Liver (tissue), 9 donors: Measurements from ENCODE around the gene SYTL3. TPM values are rescaled to one million over a fixed set of nuclear protein-coding genes. Genes with fewer than 3 reads are reported as not detected.

Experiments
- DNase-seq: peaks from one replicate; pipeline ENCODE4 v3.0.0-alpha.2; 2017; ENCODE audit warnings: low spot score
- H3K27ac ChIP-seq, 2 donors: one replicate each; pipeline ENCODE4 v1.7.0; 2013; ENCODE audit warnings: inconsistent platforms in 2 of 2, low read length in 2 of 2, control low read depth in 1 of 2, low read depth in 1 of 2, mild to moderate bottlenecking in 1 of 2
- H3K27me3 ChIP-seq, 4 donors: one replicate each; pipeline versions ENCODE4 v1.6.1 to v1.7.0; 2013; ENCODE audit warnings: low read length in 3 of 4, inconsistent platforms in 1 of 4, mild to moderate bottlenecking in 1 of 4, moderate library complexity in 1 of 4; ENCODE audit not compliant: control insufficient read depth in 4 of 4, insufficient read depth in 4 of 4
- H3K36me3 ChIP-seq, 4 donors: one replicate each; pipeline versions ENCODE4 v1.6.1 to v1.7.0; 2013; ENCODE audit warnings: low read length in 3 of 4, mild to moderate bottlenecking in 3 of 4, low read depth in 1 of 4, moderate library complexity in 1 of 4; ENCODE audit not compliant: control insufficient read depth in 4 of 4, insufficient read depth in 3 of 4
- H3K4me1 ChIP-seq, 4 donors: one replicate each; pipeline versions ENCODE4 v1.6.1 to v1.7.0; 2013; ENCODE audit warnings: low read length in 3 of 4, mild to moderate bottlenecking in 3 of 4, moderate library complexity in 1 of 4; ENCODE audit not compliant: control insufficient read depth in 4 of 4, insufficient read depth in 4 of 4
- H3K4me3 ChIP-seq, 3 donors: one replicate each; pipeline versions ENCODE4 v1.6.1 to v1.7.0; 2013; ENCODE audit warnings: low read length in 3 of 3, control low read depth in 1 of 3, low read depth in 1 of 3, mild to moderate bottlenecking in 1 of 3
- H3K9ac ChIP-seq, 2 donors: one replicate each; pipeline ENCODE4 v1.7.0; 2013; ENCODE audit warnings: low read length in 2 of 2, mild to moderate bottlenecking in 2 of 2, moderate library complexity in 2 of 2, control low read depth in 1 of 2, low read depth in 1 of 2
- H3K9me3 ChIP-seq, 4 donors: one replicate each; pipeline versions ENCODE4 v1.6.1 to v1.7.0; 2013; ENCODE audit warnings: low read length in 3 of 4; ENCODE audit not compliant: control insufficient read depth in 4 of 4
- CTCF ChIP-seq: fragments of 150-350 bp; IDR thresholded peaks from 2 replicates; pipeline ENCODE4 v1.5.1; 2017; ENCODE audit warnings: improper control_type of control experiment, low read depth, low read length; ENCODE audit not compliant: missing input control
- EGR1 ChIP-seq, 2 donors: IDR thresholded peaks; 2 replicates each; pipeline ENCODE4 v1.6.1; 2016 to 2018; ENCODE audit warnings: antibody characterized with exemption in 2 of 2, low read depth in 2 of 2
- FOXA1 ChIP-seq: IDR thresholded peaks from 2 replicates; pipeline ENCODE4 v1.6.1; 2016; ENCODE audit warnings: antibody characterized with exemption
- FOXA2 ChIP-seq: IDR thresholded peaks from 2 replicates; pipeline ENCODE4 v1.6.1; 2016; ENCODE audit warnings: antibody characterized with exemption
- GABPA ChIP-seq, 2 donors: IDR thresholded peaks in 1 of 2; conservative IDR thresholded peaks in 1 of 2; 2 replicates each; pipeline ENCODE4 v1.6.1; 2016; ENCODE audit warnings: antibody characterized with exemption in 2 of 2, mild to moderate bottlenecking in 1 of 2, moderate library complexity in 1 of 2
- HNF4A ChIP-seq, 2 donors: conservative IDR thresholded peaks; 2 replicates each; pipeline ENCODE4 v1.6.1; 2016; ENCODE audit warnings: antibody characterized with exemption in 2 of 2, mild to moderate bottlenecking in 2 of 2
- HNF4G ChIP-seq: IDR thresholded peaks from 2 replicates; pipeline ENCODE4 v1.6.1; 2016; ENCODE audit warnings: antibody characterized with exemption
- JUND ChIP-seq, 2 donors: IDR thresholded peaks; 2 replicates each; pipeline ENCODE4 v1.6.1; 2016; ENCODE audit warnings: antibody characterized with exemption in 2 of 2
- NR2F2 ChIP-seq: IDR thresholded peaks from 2 replicates; pipeline ENCODE4 v1.6.1; 2016; ENCODE audit warnings: antibody characterized with exemption
- RAD21 ChIP-seq, 2 donors: IDR thresholded peaks; 2 replicates each; pipeline ENCODE4 v1.6.1; 2016; ENCODE audit warnings: antibody characterized with exemption in 2 of 2, mild to moderate bottlenecking in 2 of 2
- RXRA ChIP-seq, 2 donors: IDR thresholded peaks; 2 replicates each; pipeline ENCODE4 v1.6.1; 2017 to 2018; ENCODE audit warnings: antibody characterized with exemption in 2 of 2, mild to moderate bottlenecking in 1 of 2
- SP1 ChIP-seq: IDR thresholded peaks from 2 replicates; pipeline ENCODE4 v1.6.1; 2018; ENCODE audit warnings: antibody characterized with exemption, mild to moderate bottlenecking
- TAF1 ChIP-seq: conservative IDR thresholded peaks from 2 replicates; pipeline ENCODE4 v1.6.1; 2016; ENCODE audit warnings: antibody characterized with exemption, mild to moderate bottlenecking
- YY1 ChIP-seq: IDR thresholded peaks from 2 replicates; pipeline ENCODE4 v1.6.1; 2016; ENCODE audit warnings: antibody characterized with exemption, mild to moderate bottlenecking
- WGBS: extraction: QIAGEN DNeasy Blood & Tissue Kit; methylation state at CpG from one replicate; pipeline ENCODE4 v1.1.7; 2013; 5-methylcytosine and 5-hydroxymethylcytosine counted together
- polyA plus RNA-seq, 2 donors: library from polyadenylated mRNA; stranded (reverse) in 1 of 2; unstranded in 1 of 2; fragments of 200-250 nt in 1 of 2; fragments of >200 nt in 1 of 2; fragmentation: Nextera tagmentation in 1 of 2; extraction: Ambion mirVana in 1 of 2; gene quantifications; one replicate each; pipeline versions ENCODE4 v1.2.1 to v1.2.3, GENCODE V29; 2013 to 2015
- total RNA-seq, 2 donors: library from RNA; depleted of rRNA; stranded (reverse); fragments of >200 nt; gene quantifications; one replicate each; pipeline ENCODE4 v1.2.3, GENCODE V29; 2014
- TF ChIP-seq, protein P1 (sequence below): IDR thresholded peaks from 2 replicates; pipeline ENCODE4 v1.6.1; 2016; ENCODE audit warnings: antibody characterized with exemption
- TF ChIP-seq, protein P2 (sequence below): IDR thresholded peaks from 2 replicates; pipeline ENCODE4 v1.6.1; 2016; ENCODE audit warnings: antibody characterized with exemption, mild to moderate bottlenecking
- TF ChIP-seq, protein P3 (sequence below): IDR thresholded peaks from 2 replicates; pipeline ENCODE4 v1.6.1; 2016; ENCODE audit warnings: antibody characterized with exemption
- TF ChIP-seq, protein P4 (sequence below): IDR thresholded peaks from 2 replicates; pipeline ENCODE4 v1.6.1; 2016; ENCODE audit warnings: antibody characterized with exemption
- donor health status: healthy.
- donor health status: healthy.
- donor health status: healthy.
- donor health status: healthy.
- donor health status: healthy.

The SYTL3 gene
- total and polyA plus RNA-seq, 4 donors = 0.28 to 1.7 (median 0.51) TPM

- Histone ChIP-seq H3K36me3 (peaks cover 3 to 64% (median 60%) of the 10 kb centered on the region in 4 donors), H3K4me3 (no peak overlapping the region), H3K9ac (no peak overlapping the region), H3K4me1 (no peaks in the 10 kb centered on the region), H3K27me3 (no peaks in the 10 kb centered on the region), H3K9me3 (no peaks in the 10 kb centered on the region), H3K27ac (no peak overlapping the region)
- TF ChIP-seq RXRA (IDR thresholded peaks at IDR 0.05) (no peak), EGR1 (IDR thresholded peaks at IDR 0.05; ENCODE audit: low read depth in 2 of 2) (no peak), RAD21 (IDR thresholded peaks at IDR 0.05) (no peak), TAF1 (no peak), YY1 (no peak), FOXA2 (no peak), CTCF (no peak), JUND (IDR thresholded peaks at IDR 0.05) (no peak), NR2F2 (no peak), FOXA1 (no peak), SP1 (no peak), HNF4A (conservative IDR thresholded peaks at IDR 0.05) (no peak), HNF4G (no peak), GABPA (IDR thresholded peaks at IDR 0.05 in 1 of 2, conservative IDR thresholded peaks at IDR 0.05 in 1 of 2) (no peak)
- TF ChIP-seq, protein P1, sequence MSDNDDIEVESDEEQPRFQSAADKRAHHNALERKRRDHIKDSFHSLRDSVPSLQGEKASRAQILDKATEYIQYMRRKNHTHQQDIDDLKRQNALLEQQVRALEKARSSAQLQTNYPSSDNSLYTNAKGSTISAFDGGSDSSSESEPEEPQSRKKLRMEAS = no peak
- TF ChIP-seq, protein P2, sequence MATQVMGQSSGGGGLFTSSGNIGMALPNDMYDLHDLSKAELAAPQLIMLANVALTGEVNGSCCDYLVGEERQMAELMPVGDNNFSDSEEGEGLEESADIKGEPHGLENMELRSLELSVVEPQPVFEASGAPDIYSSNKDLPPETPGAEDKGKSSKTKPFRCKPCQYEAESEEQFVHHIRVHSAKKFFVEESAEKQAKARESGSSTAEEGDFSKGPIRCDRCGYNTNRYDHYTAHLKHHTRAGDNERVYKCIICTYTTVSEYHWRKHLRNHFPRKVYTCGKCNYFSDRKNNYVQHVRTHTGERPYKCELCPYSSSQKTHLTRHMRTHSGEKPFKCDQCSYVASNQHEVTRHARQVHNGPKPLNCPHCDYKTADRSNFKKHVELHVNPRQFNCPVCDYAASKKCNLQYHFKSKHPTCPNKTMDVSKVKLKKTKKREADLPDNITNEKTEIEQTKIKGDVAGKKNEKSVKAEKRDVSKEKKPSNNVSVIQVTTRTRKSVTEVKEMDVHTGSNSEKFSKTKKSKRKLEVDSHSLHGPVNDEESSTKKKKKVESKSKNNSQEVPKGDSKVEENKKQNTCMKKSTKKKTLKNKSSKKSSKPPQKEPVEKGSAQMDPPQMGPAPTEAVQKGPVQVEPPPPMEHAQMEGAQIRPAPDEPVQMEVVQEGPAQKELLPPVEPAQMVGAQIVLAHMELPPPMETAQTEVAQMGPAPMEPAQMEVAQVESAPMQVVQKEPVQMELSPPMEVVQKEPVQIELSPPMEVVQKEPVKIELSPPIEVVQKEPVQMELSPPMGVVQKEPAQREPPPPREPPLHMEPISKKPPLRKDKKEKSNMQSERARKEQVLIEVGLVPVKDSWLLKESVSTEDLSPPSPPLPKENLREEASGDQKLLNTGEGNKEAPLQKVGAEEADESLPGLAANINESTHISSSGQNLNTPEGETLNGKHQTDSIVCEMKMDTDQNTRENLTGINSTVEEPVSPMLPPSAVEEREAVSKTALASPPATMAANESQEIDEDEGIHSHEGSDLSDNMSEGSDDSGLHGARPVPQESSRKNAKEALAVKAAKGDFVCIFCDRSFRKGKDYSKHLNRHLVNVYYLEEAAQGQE = no peak
- TF ChIP-seq, protein P3, sequence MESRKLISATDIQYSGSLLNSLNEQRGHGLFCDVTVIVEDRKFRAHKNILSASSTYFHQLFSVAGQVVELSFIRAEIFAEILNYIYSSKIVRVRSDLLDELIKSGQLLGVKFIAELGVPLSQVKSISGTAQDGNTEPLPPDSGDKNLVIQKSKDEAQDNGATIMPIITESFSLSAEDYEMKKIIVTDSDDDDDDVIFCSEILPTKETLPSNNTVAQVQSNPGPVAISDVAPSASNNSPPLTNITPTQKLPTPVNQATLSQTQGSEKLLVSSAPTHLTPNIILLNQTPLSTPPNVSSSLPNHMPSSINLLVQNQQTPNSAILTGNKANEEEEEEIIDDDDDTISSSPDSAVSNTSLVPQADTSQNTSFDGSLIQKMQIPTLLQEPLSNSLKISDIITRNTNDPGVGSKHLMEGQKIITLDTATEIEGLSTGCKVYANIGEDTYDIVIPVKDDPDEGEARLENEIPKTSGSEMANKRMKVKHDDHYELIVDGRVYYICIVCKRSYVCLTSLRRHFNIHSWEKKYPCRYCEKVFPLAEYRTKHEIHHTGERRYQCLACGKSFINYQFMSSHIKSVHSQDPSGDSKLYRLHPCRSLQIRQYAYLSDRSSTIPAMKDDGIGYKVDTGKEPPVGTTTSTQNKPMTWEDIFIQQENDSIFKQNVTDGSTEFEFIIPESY = no peak
- TF ChIP-seq, protein P4, sequence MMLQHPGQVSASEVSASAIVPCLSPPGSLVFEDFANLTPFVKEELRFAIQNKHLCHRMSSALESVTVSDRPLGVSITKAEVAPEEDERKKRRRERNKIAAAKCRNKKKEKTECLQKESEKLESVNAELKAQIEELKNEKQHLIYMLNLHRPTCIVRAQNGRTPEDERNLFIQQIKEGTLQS = no peak
- WGBS = 97% methylated on average over 7 of the region's 7 CpGs
- DNase-seq = no peak
Observed at GRCh38 chr6:158780246-158780884, 130.5 kb downstream of the SYTL3 start.
